Neural progenitor cell (in vitro differentiated cells): ENCODE data around the gene RBM33.

ENCODE experiments used
- CTCF ChIP-seq: fragments of 200-600 bp; sonication (generic); IDR thresholded peaks from 2 replicates; pipeline ENCODE4 v1.5.1; 2017; ENCODE audit warnings: antibody characterized with exemption, mild to moderate bottlenecking
- EZH2phosphoT487 ChIP-seq: fragments of 200-600 bp; sonication (generic); IDR thresholded peaks from 2 replicates; pipeline ENCODE4 v1.6.1; 2017; ENCODE audit warnings: antibody characterized with exemption

DNA sequence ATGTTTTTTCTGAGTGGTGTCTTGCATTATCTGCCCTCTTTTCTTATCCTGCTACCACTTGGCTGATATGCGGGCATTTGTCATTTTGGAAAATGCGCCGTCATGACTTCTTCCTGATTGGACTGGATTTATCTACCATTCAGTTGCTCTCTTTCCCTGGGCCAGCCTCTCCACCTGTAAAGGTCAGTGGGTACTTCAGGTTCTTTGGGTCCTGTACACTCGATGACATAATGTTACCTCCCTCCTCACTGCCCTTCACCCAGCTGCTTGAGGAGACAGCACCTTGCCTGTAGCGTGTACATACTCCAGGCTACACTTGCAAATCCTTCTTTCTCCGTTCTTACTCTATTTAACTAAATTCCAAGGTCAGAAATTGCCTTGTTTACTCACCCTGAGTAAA lies 83.7 kb downstream of the RBM33 start:
- TF ChIP-seq CTCF (no peak), EZH2phosphoT487 (no peak)
